Activated CD4-positive, alpha-beta memory T cell treated with anti-CD3 and anti-CD28 coated beads for 36 hours (primary cell): Measurements from ENCODE around the gene PDCD1. TPM values are rescaled to one million over a fixed set of nuclear protein-coding genes. Genes with fewer than 3 reads are reported as not detected.

Experiments used
- CTCF ChIA-PET: fragments of 350-600 bp; sonication (Branson Sonifier 250); formaldehyde crosslinking; loops from one replicate; lab custom pipeline; 2021; ENCODE audit warnings: antibody characterized with exemption, inconsistent platforms; lab: Charles Lee
- POLR2A ChIA-PET: fragments of 350-600 bp; sonication (Branson Sonifier 250); formaldehyde crosslinking; loops from one replicate; lab custom pipeline; 2021; ENCODE audit warnings: antibody characterized with exemption; lab: Charles Lee
- DNase-seq: peaks from one replicate; pipeline ENCODE4 v3.0.0-alpha.2; 2020
- H3K27ac Mint-ChIP-seq: one replicate; pipeline ENCODE4 v1.8.0; 2021; ENCODE audit warnings: mixed read lengths
- H3K27me3 Mint-ChIP-seq: one replicate; pipeline ENCODE4 v1.8.0; 2021; ENCODE audit warnings: mixed read lengths
- H3K36me3 Mint-ChIP-seq: one replicate; pipeline ENCODE4 v1.8.0; 2021; ENCODE audit warnings: mixed read lengths
- H3K4me1 Mint-ChIP-seq: one replicate; pipeline ENCODE4 v1.8.0; 2021; ENCODE audit warnings: low read depth, mixed read lengths
- H3K4me3 Mint-ChIP-seq: one replicate; pipeline ENCODE4 v1.8.0; 2021; ENCODE audit warnings: mild to moderate bottlenecking, mixed read lengths
- H3K9me3 Mint-ChIP-seq: one replicate; pipeline ENCODE4 v1.8.0; 2021; ENCODE audit warnings: mixed read lengths
- intact Hi-C: fragments of 100-400 bp; cut with micrococcal nuclease; formaldehyde crosslinking; loops from one replicate; pipeline ENCODE4 v1.15.1; 2023
- total RNA-seq, 2 experiments: library from RNA; stranded (reverse); gene quantifications; one replicate each; pipeline ENCODE4 v1.2.3, GENCODE V29; 2021

PDCD1 gene
- total RNA-seq, 2 experiments from 2014 or later, result 47.4 to 47.6 TPM

- ChIA-PET POLR2A (no interaction called here), CTCF (no interaction called here)
- intact Hi-C loops, result no loop called here
- H3K36me3 Mint-ChIP-seq, result peaks cover 13% of the 10 kb centered on the region
- no peaks in the 10 kb centered on the region for H3K4me1 Mint-ChIP-seq
- H3K9me3 Mint-ChIP-seq, result no peaks in the 10 kb centered on the region
- H3K4me3 Mint-ChIP-seq, result no peak overlapping the region
- no peak for DNase-seq
- H3K27me3 Mint-ChIP-seq, result no peaks in the 10 kb centered on the region
- H3K27ac Mint-ChIP-seq, result no peak overlapping the region
These were observed 43.0 kb upstream of the PDCD1 start for GRCh38 chr2:241901500-241902351.

- DNase-seq, result no peak
- Mint-ChIP-seq H3K9me3 (peaks cover 3% of the 10 kb centered on the region), H3K27me3 (peaks cover 2% of the 10 kb centered on the region), H3K36me3 (peaks cover 15% of the 10 kb centered on the region), H3K4me3 (no peak overlapping the region), H3K27ac (no peak overlapping the region), H3K4me1 (peaks cover 2% of the 10 kb centered on the region)
- CTCF ChIA-PET, result no interaction called here
- intact Hi-C loops, result no loop called here
- POLR2A ChIA-PET, result no interaction called here
These were observed 42.3 kb upstream of the PDCD1 start for GRCh38 chr2:241901018-241901380.

- H3K27me3 Mint-ChIP-seq, result peaks cover 2% of the 10 kb centered on the region
- peaks cover 4% of the 10 kb centered on the region for H3K4me1 Mint-ChIP-seq
- no peak overlapping the region for H3K4me3 Mint-ChIP-seq
- H3K27ac Mint-ChIP-seq, result no peak overlapping the region
- CTCF ChIA-PET, result no interaction called here
- peaks cover 18% of the 10 kb centered on the region for H3K36me3 Mint-ChIP-seq
- H3K9me3 Mint-ChIP-seq, result peaks cover 3% of the 10 kb centered on the region
- intact Hi-C loops, result no loop called here
- POLR2A ChIA-PET, result no interaction called here
- DNase-seq, result no peak
These were observed 41.7 kb upstream of the PDCD1 start for GRCh38 chr2:241900251-241901017.

GRCh38 chr2:241898463-241899270 lies 40.0 kb upstream of the PDCD1 start:
- DNase-seq, result no peak
- ChIA-PET POLR2A (no interaction called here), CTCF (no interaction called here)
- intact Hi-C loops, result no loop called here
- Mint-ChIP-seq H3K4me3 (no peak overlapping the region), H3K36me3 (peaks cover 19% of the 10 kb centered on the region), H3K27ac (no peak overlapping the region), H3K27me3 (peaks cover 2% of the 10 kb centered on the region), H3K4me1 (peaks cover 4% of the 10 kb centered on the region), H3K9me3 (peaks cover 3% of the 10 kb centered on the region)

- peak overlapping the region; percentile 66 for H3K27ac Mint-ChIP-seq
- peaks cover 4% of the 10 kb centered on the region for H3K4me1 Mint-ChIP-seq
- no peak for DNase-seq
- H3K9me3 Mint-ChIP-seq, result peaks cover 3% of the 10 kb centered on the region
- CTCF ChIA-PET, result no interaction called here
- H3K4me3 Mint-ChIP-seq, result peak overlapping the region; percentile 12
- H3K27me3 Mint-ChIP-seq, result peaks cover 2% of the 10 kb centered on the region
- H3K36me3 Mint-ChIP-seq, result peaks cover 19% of the 10 kb centered on the region
- POLR2A ChIA-PET, result no interaction called here
- intact Hi-C loops, result no loop called here
These were observed 38.7 kb upstream of the PDCD1 start for GRCh38 chr2:241897231-241897916.

- intact Hi-C loops, result no loop called here
- no peak for DNase-seq
- CTCF ChIA-PET, result no interaction called here
- Mint-ChIP-seq H3K4me1 (peaks cover 4% of the 10 kb centered on the region), H3K27me3 (peaks cover 2% of the 10 kb centered on the region), H3K36me3 (peaks cover 19% of the 10 kb centered on the region), H3K4me3 (no peak overlapping the region), H3K27ac (peak overlapping the region; percentile 38), H3K9me3 (peaks cover 3% of the 10 kb centered on the region)
- POLR2A ChIA-PET, result no interaction called here
These were observed 38.1 kb upstream of the PDCD1 start for GRCh38 chr2:241896746-241897201.

- H3K9me3 Mint-ChIP-seq, result peaks cover 3% of the 10 kb centered on the region
- intact Hi-C loops, result no loop called here
- H3K4me1 Mint-ChIP-seq, result peaks cover 4% of the 10 kb centered on the region
- ChIA-PET CTCF (no interaction called here), POLR2A (no interaction called here)
- peak; percentile 22 for DNase-seq
- H3K27ac Mint-ChIP-seq, result peak overlapping the region; percentile 94
- H3K36me3 Mint-ChIP-seq, result peaks cover 16% of the 10 kb centered on the region
- peaks cover 2% of the 10 kb centered on the region for H3K27me3 Mint-ChIP-seq
- H3K4me3 Mint-ChIP-seq, result peak overlapping the region; percentile 68
These were observed 37.3 kb upstream of the PDCD1 start for GRCh38 chr2:241895712-241896641.

GRCh38 chr2:241895427-241895711 lies 36.7 kb upstream of the PDCD1 start:
- Mint-ChIP-seq H3K27ac (no peak overlapping the region), H3K36me3 (peaks cover 14% of the 10 kb centered on the region), H3K27me3 (peaks cover 2% of the 10 kb centered on the region), H3K4me3 (no peak overlapping the region), H3K4me1 (peaks cover 4% of the 10 kb centered on the region), H3K9me3 (peaks cover 3% of the 10 kb centered on the region)
- CTCF ChIA-PET, result no interaction called here
- DNase-seq, result no peak
- intact Hi-C loops, result no loop called here
- POLR2A ChIA-PET, result no interaction called here

GRCh38 chr2:241894681-241895426 lies 36.2 kb upstream of the PDCD1 start:
- H3K4me3 Mint-ChIP-seq, result no peak overlapping the region
- H3K9me3 Mint-ChIP-seq, result peaks cover 3% of the 10 kb centered on the region
- peaks cover 14% of the 10 kb centered on the region for H3K36me3 Mint-ChIP-seq
- H3K4me1 Mint-ChIP-seq, result peaks cover 4% of the 10 kb centered on the region
- no peak overlapping the region for H3K27ac Mint-ChIP-seq
- intact Hi-C loops, result no loop called here
- CTCF ChIA-PET, result no interaction called here
- peaks cover 2% of the 10 kb centered on the region for H3K27me3 Mint-ChIP-seq
- POLR2A ChIA-PET, result no interaction called here
- DNase-seq, result peak; percentile 5

GRCh38 chr2:241894056-241894641 lies 35.5 kb upstream of the PDCD1 start:
- CTCF ChIA-PET, result no interaction called here
- H3K36me3 Mint-ChIP-seq, result peaks cover 15% of the 10 kb centered on the region
- H3K4me1 Mint-ChIP-seq, result peaks cover 5% of the 10 kb centered on the region
- POLR2A ChIA-PET, result no interaction called here
- no peak overlapping the region for H3K27ac Mint-ChIP-seq
- peak; percentile 7 for DNase-seq
- H3K4me3 Mint-ChIP-seq, result no peak overlapping the region
- H3K9me3 Mint-ChIP-seq, result peaks cover 3% of the 10 kb centered on the region
- peaks cover 2% of the 10 kb centered on the region for H3K27me3 Mint-ChIP-seq
- intact Hi-C loops, result no loop called here
